ENCODE data around the gene PCP4.

DNA sequence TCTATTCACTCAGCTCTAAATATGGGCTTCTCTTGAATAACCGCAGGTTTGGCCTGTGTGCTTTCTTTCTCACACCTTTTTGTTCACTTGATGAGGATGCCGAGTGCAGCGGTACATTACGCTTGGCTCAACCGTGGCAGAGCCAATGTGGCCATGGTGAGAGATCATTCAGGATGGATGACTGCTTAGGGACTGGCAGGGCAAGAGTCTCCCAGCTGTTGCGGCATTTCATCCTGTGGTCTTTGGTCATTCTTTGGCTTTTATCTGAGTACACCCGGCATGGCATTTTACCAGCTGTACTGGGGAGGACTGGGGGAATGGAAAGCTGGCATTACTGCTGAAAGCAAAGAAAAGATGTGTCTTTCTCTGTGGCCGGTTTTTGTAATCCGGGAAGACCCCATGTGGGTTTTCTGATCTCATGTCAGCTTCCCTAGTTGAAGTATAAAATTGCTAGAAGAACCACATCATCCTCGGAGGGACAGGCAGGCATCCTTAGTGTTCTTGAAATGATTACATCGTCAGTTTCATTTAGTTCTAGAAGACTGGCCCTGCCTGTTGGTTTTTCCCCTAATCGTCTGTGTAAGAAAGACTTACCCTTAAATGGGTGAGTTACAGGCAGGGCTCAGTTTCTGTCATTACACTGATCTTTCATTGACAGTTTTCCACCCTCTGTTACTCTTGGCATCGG is 15.1 kb downstream of the PCP4 start:
- TF ChIP-seq, protein P1, sequence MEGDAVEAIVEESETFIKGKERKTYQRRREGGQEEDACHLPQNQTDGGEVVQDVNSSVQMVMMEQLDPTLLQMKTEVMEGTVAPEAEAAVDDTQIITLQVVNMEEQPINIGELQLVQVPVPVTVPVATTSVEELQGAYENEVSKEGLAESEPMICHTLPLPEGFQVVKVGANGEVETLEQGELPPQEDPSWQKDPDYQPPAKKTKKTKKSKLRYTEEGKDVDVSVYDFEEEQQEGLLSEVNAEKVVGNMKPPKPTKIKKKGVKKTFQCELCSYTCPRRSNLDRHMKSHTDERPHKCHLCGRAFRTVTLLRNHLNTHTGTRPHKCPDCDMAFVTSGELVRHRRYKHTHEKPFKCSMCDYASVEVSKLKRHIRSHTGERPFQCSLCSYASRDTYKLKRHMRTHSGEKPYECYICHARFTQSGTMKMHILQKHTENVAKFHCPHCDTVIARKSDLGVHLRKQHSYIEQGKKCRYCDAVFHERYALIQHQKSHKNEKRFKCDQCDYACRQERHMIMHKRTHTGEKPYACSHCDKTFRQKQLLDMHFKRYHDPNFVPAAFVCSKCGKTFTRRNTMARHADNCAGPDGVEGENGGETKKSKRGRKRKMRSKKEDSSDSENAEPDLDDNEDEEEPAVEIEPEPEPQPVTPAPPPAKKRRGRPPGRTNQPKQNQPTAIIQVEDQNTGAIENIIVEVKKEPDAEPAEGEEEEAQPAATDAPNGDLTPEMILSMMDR (IDR thresholded peaks at IDR 0.05; ENCODE audit: borderline replicate concordance, extremely low read depth, low read length, poor library complexity, severe bottlenecking): no peak
- TF ChIP-seq EZH2 (IDR thresholded peaks at IDR 0.05; ENCODE audit: borderline replicate concordance, low read depth, low read length, severe bottlenecking): no peak

Measured in DND-41 (cell line).